GM21381 (cell line): ENCODE data around the gene HDAC4.
A peak's percentile ranks its signal among the peaks of the same experiment; 100 is the strongest.

ENCODE experiments used
- ATAC-seq: cut with Tn5 transposase; IDR thresholded peaks from one replicate; pipeline ENCODE4 v1.9.1; 2021; ENCODE audit warnings: mild to moderate bottlenecking, moderate library complexity; ENCODE audit not compliant: unreplicated experiment

The HDAC4 gene

DNA sequence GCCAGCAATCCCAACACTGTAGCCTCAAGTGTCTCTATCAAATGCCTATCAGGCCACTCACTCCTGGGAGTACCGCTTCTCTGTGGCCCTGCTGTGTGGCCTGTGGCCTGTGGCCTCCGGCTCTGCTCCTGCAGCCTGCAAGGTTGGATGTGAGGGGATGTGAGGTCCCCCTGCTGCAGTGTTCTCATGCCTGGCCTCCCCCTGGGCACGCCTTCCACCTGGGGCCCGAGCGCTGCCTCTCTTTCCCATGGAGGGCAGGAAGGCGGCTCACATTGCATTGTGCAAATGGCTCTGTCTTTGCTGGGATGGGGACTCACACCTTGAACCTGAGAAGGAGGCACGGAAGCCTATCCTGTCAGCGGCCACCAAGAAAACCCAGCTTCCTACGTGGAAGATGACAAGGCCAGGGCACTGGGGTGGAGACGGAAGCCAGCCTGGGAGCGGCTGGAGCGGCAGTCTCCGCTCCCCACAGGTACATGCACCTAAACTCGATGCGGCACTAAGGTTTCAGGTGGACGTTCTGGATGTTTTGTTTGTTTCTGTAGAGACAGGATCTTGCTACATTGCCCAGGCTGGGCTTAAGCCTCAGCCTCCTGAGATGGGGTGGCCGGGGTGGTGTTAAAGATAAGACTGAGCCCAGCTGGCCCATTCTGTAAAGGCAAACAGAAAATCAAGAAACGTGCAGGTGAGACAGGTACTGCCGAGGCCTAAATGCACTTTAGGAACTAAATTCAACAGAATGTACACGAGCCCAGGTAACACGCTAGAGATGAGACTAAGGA lies 140.1 kb downstream of the HDAC4 start:
- ATAC-seq: no peak

DNA sequence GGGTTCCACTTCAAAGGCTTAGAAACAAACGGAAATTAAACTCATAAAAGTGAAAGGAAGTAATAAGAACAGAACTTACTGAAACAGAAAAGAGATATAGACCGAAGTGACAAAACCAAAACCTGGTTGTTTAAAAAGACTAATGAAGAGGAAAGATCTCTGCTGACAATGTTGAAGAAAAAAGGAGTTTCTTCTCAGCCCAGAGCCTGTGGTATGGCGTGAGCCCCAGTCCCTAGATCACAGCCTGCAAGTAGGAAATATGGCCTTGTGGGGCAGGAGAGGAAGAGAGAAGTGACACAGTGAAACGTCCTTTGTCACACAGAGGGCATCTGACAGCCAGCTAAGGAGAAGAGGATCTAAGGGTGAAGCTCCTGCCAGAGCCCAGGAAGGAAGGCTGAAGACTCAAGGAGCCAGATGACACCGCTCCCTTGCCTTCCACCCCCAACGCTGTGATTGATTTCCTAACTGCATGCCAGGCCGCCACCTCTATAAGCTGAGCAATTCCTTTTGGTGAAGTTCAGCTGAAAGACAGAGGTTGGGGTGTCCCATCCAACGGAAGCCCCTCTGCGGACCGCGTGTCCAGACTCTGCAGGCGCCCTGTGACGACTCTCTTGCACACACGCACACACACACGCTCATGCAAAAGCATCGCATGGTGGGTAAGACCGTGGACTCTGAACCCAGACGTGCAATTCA lies 141.1 kb downstream of the HDAC4 start:
- peak; percentile 73 for ATAC-seq

DNA sequence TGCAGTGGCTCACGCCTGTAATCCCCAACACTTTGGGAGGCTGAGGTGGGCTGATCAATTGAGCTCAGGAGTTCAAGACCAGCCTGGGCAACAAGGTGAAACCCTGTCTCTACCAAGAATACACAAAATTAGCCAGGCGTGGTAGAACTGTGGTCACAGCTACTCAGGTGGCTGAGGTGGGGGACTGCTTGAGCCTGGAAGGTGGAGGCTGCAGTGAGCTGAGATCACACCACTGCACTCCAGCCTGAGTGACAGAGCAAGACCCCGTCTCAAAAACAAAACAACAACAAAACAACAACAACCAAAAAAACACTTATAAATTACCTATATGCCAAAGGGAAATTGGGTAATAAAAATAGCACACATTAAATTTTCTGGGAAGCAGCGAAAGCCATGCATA lies 141.6 kb downstream of the HDAC4 start:
- peak; percentile 55 for ATAC-seq

DNA sequence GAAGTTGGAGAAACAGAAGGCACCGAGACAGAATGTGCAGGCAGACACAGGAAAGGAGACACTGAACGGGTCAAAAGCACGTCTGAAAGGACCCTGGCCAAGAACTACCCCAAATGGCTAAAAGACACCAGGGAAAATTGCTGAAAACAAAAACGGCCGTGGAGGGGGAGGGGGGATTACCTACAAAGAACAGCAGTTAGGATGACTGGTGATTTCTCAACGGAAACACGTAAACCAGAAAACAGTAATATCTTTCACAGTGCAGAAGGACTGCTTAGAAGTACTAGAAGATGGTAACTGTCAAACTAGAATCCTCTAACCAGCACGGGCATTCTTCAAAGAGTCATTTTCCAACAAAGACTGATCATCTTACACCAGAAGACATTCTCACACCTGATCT lies 142.6 kb downstream of the HDAC4 start:
- ATAC-seq: no peak

DNA sequence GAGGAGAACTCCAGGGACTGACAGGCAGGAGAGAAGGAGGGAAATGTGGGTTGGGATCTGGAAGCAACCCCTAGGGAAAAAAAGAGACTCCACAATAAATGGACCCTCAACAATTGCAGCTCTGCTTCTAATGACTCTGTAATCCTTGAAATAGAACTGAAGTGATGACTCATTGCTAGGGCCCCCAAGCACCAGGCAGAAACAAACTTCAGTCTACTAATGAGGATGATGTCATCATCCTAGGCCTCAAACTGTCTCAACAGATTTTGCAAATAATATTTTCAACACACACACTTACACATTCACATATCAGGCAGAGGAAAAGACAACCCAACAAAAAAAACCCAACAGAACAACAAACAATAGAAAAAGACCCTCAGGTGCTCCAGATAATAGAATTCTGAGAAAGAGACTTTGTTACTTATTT lies 143.3 kb downstream of the HDAC4 start:
- ATAC-seq: no peak

DNA sequence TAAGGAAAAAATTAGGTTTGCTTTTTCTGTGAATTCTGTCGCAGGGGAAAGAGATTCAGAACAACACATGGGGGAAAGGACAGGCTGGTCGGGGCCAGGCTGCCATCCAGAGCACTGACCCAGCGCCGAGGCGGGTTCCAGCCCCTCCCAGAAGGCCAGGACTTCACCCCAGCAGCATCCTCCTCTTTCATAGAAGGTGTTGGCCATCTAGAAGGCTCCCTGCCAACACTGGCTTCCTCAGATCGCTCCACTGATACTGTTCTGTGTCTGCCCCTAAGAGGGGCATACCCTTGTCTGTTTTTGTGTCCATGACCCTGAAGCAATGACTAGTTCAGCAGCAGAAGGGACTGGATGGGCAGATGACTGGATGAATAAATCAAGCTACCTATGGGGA lies 144.5 kb downstream of the HDAC4 start:
- ATAC-seq: no peak

DNA sequence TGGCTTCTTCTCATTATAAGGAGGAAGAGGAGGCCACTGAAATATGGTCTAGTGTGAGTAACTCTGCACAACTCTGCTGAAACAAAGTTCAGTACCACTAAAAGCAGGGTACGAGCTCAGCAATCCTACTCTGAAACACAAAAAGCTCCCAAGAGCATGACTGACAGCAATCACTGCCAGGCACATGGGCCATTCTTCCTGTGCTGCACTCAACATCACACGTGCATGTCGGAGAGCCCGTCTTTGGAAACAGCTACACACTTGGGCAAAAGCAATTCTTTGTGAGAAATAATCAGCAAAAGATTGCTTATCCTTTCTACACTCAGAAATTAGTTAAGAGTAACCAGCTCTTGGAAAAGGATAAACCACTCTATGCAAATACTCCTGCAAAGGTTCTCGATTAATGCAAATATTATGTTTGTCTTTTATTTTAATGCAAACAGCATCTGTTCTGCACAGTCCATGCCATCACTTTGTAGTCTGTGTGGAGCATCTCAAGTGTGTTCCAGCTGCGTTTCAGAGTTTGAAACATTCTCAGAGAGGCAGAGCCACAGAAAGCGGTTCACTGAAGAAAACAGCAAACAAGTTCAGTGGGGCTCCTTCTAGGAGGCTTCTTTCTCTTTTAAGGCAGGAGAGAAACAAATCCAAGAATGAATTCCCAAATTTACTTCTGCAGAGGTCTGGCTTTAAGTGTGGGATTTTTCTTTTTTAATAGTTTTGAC lies 145.0 kb downstream of the HDAC4 start:
- no peak for ATAC-seq

DNA sequence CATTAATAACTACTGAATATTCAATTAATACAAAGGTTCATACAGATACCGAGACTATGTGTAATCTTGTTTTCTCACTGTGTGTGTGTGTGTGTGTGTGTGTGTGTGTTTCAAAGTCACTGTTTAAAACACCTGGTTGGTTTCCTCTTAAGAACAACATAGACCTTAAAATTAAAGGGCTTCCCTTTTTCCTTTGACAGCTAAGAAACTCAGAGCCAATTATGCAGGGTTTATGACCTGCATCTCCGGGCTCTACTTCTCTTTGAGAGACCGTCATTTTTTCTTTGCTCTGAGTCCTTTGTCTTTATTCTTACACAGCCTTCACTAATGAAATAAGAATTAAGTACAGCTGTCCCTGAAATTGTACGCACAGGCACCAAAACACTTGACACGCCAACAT lies 145.6 kb downstream of the HDAC4 start:
- ATAC-seq: no peak

DNA sequence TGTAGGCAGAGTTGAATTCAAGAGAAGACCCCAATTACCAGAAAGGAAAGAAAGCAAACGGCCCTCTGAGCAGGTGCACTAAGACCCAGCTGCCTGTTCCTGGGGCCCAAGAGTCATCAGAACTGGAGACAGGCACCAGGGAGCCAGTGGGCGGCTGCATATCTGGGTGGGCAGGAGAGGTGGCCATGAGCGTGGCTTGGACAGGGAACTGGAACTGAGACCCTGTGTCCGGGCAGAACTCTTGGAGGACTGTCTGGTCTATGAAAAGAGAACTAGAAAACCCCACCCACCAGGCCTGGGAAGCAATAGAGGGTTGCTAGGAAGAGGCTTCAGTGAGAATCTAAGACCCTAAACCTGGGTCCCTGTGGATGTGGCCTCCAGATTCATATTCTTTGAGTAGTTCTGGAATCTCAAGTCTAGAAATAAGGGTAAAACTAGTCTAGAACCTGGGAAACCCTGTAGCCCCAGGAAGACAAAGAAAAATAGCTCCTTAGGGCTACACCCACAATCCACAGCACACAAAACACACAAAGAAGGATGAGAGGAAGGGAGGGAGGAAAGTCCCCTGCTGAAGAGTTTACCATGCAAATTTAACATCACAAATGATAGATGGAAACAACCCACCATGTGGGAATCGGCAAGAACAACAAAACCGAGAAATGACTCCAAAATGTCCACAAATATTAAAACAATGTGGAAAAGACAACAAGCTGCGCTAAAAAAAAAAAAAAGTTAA lies 147.0 kb downstream of the HDAC4 start:
- ATAC-seq: no peak

DNA sequence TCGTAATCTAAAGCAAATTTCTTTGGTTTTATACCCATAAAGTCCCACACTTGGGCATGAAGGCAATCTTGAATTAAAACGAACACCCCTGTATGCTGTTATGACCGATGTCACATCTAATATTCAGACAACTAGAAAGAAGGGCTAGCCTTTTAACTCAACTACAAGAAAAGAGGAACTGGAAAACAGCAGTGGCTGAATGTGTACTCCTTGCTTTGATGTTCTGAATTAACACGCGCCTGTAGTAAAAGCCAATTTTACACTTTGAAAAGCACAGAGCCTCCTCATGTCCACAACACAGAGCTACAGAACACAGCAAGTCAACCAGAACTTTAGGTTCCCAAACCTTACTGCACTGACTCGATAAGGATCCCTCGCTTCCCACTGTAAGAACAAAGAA lies 147.6 kb downstream of the HDAC4 start:
- ATAC-seq: peak; percentile 72

DNA sequence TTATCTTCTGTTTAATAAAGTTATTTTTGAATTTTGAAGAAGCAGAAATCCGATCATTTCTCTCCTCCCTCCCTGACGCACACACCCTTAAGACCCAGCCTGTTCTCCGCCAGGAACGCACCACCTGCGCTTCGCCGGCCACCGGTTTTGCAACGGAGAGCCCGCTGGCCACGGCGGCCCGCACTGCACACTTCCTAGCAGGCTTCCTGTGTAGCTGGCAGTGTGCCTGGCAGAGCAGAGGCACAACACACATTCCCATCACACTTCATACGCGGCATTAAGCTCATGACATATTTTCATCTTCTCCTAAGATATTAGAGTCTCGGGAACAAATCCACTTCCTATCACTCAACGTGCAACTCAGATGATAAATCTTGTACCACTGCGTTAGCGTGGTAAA lies 148.0 kb downstream of the HDAC4 start:
- peak; percentile 17 for ATAC-seq

DNA sequence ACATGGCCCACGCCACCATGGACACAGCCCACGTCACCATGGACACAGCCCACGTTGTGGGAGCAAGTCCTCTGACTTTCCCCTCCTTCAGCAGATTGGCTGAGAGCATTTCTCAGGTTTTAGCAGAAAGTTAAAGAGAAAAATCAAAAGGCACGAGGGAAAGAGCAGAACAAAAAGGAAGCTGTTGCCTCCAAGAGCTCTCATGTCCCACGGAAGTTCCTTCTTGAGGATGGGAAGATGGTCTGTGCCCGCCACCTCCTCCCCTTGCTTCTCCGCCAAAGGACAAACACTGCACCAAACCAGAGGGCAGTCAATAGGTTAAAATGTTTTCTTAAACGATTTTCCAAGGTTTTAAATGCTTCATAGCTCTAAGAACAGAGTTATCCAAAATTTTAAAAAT lies 148.4 kb downstream of the HDAC4 start:
- no peak for ATAC-seq

DNA sequence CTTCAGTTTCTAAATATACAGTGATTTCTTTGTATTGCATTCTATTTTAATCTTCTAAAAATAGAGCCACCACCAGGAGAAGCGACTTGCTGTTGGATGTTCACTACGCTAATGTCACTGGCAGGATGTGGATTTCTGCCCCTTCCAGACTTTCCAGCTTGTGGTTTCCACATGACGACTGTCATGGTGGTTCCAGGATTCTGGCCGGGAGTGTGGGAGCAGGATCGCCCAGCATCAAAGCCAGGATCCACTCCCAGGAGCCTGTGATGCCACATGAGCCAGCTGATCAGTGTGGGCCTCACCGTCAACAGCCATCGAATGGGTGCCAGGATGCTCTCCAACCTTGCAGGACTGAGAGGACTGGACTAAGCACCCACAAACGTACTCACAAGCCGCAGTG lies 148.8 kb downstream of the HDAC4 start:
- no peak for ATAC-seq

DNA sequence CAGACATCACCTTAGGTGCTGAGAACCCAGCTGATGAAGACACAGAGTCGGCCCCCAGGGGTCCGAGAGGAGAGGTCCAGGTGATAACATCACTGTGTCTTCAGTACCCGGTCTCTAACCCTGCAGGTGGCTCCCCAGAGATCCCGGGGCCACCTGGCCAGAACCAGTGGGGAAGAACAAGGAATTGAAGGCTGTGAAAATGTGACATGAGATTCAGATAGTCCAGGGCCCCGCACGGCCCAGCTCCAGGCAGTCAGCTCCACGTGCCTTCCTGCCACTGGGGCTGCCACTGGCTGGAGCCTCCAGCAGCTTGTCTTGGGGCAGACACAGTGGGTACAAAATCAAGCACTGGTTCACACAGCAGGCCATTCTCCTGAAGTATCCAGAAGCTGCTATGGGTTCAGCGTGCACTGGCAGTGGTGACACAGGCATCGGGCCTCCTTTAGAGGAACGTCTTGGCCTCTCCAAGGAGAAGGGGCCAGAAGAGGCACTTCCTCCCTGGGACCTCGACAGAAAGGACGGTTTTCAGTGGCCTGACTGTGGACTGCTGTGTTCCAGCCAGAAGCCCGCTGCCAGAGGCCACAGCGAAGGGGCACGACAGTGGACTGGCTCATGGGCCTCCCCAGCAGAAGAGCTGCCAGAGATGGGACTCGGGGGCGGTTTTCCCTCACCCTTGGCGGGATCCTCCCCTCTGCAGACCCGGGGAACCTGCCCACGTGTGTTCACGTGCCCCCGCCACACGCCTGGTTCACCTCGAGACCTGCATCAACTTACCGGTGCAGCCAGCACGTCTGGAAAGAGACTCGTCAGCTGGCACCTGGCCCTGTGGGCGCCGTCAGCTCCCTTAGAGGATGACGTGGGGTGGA lies 150.4 kb downstream of the HDAC4 start:
- ATAC-seq: no peak

DNA sequence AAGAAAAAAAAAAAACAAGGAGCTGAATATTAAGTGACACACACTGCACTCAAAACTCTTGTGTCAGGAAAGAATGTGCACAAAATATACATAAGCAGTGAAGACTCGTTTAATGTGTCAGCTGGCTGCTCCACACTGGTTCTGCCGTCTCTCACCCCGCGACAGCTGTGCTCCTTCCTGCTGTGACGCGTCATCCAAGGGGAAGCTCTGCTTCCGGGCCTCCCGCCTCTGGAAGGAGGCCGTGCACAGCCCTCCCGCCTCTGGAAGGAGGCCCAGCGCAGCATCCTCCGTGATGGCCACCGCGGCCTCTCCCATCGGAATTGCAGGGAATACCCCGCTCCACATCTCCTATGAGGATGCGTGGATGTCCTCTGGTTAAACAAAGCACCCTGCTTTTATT lies 151.0 kb downstream of the HDAC4 start:
- ATAC-seq: no peak

DNA sequence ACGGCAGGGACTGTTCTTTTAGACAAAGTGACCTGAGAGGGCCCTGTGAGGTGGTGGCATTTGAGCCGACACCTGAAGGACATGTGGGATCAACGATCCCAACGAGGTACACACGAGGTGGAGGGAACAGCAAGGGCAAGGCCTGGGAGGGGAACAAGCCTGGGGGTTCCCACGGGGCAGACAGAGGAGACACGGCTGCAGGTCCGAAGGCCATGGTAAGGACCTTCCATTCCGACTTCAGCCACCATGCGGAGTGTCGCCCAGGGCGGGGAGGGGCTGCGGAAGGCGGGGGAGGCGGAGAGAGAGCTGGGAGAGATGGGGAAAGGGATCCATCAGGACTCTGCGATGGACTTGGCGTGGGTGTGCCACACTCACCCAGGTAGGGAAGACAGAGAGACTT lies 151.8 kb downstream of the HDAC4 start:
- no peak for ATAC-seq

DNA sequence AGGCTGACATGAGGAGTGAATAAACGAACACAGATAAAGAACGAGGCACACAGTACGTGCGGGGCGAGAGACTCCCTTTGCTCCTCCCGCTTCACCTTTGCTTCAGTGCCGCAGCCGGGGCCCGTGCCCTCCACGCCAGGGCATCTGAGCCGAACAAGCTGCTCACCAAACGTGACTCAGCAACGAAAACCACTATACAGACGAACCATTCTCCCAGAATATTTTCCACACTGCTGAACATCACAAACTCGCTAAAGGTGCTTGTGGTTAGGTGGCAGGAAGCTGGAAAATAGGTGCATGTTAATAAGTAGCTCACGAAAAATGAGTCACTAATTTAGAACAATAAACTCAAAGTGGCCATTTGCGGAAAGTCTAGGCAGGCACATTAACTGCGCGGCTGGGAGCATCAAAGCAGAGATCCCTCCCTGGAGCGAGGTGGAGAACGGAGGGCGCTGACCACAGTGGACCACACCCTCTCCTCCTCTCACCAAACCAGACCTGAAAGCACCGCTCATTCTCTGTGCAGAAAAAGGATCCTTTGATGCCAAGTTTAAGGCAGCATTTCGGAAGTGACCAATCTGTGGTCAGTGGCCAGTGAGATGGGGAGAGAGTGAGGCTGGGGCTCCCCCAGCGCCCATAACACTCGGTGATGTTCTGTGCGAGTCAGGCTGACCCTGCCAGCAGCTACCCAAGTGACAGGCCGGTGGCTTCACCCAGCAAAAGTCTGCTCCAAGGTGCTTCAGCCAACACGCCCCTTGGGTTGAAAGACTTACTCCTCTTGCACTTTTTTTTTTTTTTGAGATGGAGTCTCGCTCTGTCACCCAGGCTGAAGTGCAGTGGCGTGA lies 153.2 kb downstream of the HDAC4 start:
- no peak for ATAC-seq

DNA sequence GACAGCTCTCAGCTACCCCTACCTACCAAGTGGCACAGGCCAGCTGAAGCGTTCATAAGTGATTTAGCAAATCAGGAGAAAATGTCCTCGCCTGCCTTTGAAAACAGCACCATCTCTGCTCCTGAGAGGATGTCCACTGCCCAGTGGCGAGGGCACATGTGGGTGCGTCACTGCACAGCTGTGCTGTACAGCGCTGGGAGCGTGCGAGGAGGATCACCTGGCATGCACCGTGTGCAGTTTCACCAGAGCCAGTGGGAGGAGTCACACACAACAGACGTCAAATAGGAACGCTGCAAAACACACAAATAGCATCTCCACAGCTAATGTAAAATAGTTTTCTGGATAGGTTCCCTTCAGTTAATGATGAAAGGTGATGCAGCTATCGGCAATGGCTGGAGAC lies 154.1 kb downstream of the HDAC4 start:
- ATAC-seq: no peak
